Osteoblast (primary cell): ENCODE data around the gene MALT1. TPM values are rescaled to one million over a fixed set of nuclear protein-coding genes. Genes with fewer than 3 reads are reported as not detected.

ENCODE experiments used
- DNase-seq: peaks from one replicate; pipeline ENCODE4 v3.0.0; 2011; ENCODE audit warnings: low spot score, mixed read lengths; ENCODE audit not compliant: insufficient read length; ENCODE audit errors: missing footprints
- H2AFZ ChIP-seq: 2 replicates; pipeline ENCODE4 v1.6.0; 2011; ENCODE audit warnings: mild to moderate bottlenecking, low read length
- H3K27ac ChIP-seq: 2 replicates; pipeline ENCODE4 v1.5.1; 2011; ENCODE audit warnings: mild to moderate bottlenecking, low read depth, low read length, moderate library complexity
- H3K27me3 ChIP-seq: 2 replicates; pipeline ENCODE4 v1.6.0; 2012; ENCODE audit warnings: mild to moderate bottlenecking, control low read depth, inconsistent platforms, low read length, moderate library complexity; ENCODE audit not compliant: insufficient read depth
- H3K36me3 ChIP-seq: 2 replicates; pipeline ENCODE4 v1.5.1; 2011; ENCODE audit warnings: mild to moderate bottlenecking, low read length, control low read depth, moderate library complexity; ENCODE audit not compliant: insufficient read depth
- H3K4me1 ChIP-seq: 2 replicates; pipeline ENCODE4 v1.5.1; 2011; ENCODE audit warnings: mild to moderate bottlenecking, low read length, control low read depth, moderate library complexity; ENCODE audit not compliant: insufficient read depth
- H3K4me2 ChIP-seq: 2 replicates; pipeline ENCODE4 v1.6.0; 2011; ENCODE audit warnings: mild to moderate bottlenecking, low read length; ENCODE audit not compliant: insufficient read depth
- H3K4me3 ChIP-seq: fragments of 200-600 bp; sonication (generic); 3 replicates; pipeline ENCODE4 v1.5.1; 2012; ENCODE audit warnings: mild to moderate bottlenecking, low read length, inconsistent platforms; ENCODE audit not compliant: insufficient read depth
- H3K79me2 ChIP-seq: 2 replicates; pipeline ENCODE4 v1.6.0; 2012; ENCODE audit warnings: mild to moderate bottlenecking, low read length, control low read depth, inconsistent platforms; ENCODE audit not compliant: insufficient read depth
- H3K9me3 ChIP-seq: 2 replicates; pipeline ENCODE4 v1.5.1; 2011; ENCODE audit warnings: low read depth, low read length, control low read depth
- H4K20me1 ChIP-seq: 2 replicates; pipeline ENCODE4 v1.6.0; 2012; ENCODE audit warnings: mild to moderate bottlenecking, low read length, control low read depth; ENCODE audit not compliant: insufficient read depth
- total RNA-seq: library from RNA; depleted of rRNA; stranded (reverse); fragments of >200 nt; gene quantifications from 2 replicates; pipeline ENCODE4 v1.2.3, GENCODE V29; 2012
- TF ChIP-seq, protein P1 (sequence below): IDR thresholded peaks from 2 replicates; pipeline ENCODE4 v1.5.1; 2011; ENCODE audit warnings: mild to moderate bottlenecking, low read depth, low read length, moderate library complexity; ENCODE audit errors: extremely low read depth

MALT1 gene
- total RNA-seq, 1 donor: 55.7 TPM

DNA sequence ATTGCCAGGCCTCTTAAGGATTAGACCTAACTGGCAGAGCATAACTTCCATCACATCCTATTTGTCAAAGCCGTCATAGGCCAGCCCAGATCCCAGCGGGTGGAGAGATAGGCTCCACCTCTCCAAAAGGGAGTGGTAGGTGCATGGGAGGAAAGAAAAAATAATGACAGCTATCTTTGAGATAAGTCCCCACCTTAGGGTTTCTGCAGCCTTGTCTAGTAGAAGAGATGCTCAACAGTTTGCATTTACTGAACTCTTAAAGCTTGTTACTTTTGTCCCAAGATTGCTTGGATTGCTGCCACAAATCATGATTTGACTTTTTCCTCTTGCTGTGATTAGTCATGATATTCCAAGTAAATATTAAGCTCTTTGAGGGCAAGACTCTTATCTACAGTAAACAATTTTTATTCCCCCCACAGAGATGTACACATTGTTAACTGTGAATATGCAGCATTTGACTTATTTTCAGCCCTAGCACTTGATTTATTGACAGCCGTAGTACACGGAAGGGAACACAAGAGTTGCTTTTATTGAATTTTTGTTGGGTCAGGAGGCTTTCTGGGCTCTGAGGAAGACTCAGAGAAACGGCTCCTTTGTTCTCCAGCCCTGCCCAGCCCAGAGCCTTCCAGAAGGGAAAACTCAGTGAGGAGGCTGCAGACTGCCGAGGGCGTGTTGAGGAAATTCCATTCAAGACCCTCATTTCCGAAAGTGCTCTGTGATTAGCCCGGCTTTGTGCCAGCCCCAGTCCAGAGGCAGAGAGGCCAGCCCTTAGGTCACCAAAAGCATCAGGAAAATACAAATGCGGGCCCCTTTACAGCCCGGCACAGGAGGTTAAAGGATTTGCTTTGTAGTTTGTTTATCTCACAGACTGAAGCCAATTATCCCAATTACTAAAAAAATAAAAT, 118.0 kb downstream of the MALT1 start:
- Histone ChIP-seq H3K36me3 (no peaks in the 10 kb centered on the region), H2AFZ (peak overlapping the region; percentile 23), H3K4me3 (no peak overlapping the region), H3K27me3 (no peaks in the 10 kb centered on the region), H3K27ac (no peak overlapping the region), H3K4me2 (no peak overlapping the region), H4K20me1 (no peaks in the 10 kb centered on the region), H3K9me3 (no peaks in the 10 kb centered on the region), H3K79me2 (no peaks in the 10 kb centered on the region), H3K4me1 (peaks cover 22% of the 10 kb centered on the region)
- DNase-seq: peak; percentile 67
- TF ChIP-seq, protein P1, sequence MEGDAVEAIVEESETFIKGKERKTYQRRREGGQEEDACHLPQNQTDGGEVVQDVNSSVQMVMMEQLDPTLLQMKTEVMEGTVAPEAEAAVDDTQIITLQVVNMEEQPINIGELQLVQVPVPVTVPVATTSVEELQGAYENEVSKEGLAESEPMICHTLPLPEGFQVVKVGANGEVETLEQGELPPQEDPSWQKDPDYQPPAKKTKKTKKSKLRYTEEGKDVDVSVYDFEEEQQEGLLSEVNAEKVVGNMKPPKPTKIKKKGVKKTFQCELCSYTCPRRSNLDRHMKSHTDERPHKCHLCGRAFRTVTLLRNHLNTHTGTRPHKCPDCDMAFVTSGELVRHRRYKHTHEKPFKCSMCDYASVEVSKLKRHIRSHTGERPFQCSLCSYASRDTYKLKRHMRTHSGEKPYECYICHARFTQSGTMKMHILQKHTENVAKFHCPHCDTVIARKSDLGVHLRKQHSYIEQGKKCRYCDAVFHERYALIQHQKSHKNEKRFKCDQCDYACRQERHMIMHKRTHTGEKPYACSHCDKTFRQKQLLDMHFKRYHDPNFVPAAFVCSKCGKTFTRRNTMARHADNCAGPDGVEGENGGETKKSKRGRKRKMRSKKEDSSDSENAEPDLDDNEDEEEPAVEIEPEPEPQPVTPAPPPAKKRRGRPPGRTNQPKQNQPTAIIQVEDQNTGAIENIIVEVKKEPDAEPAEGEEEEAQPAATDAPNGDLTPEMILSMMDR: no peak

DNA sequence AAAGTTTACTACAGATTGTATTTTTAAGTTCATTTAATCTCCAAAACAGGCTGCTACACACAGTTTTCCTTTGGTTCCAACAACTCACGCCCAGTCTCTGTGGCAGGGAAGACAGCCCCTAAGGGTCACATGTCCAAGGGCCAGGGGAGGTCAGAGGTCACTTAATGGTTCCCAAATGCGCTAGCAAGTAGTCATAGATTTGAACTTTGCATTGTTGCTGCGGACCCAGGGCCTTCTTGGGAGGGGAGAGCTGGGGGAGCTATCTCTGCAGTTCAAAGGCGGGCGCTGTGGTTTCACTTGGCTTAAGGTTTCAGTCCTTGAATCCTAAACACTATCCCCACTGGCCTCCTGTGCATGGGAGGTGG, 118.6 kb downstream of the MALT1 start:
- H3K36me3 ChIP-seq: no peaks in the 10 kb centered on the region
- DNase-seq: no peak

DNA sequence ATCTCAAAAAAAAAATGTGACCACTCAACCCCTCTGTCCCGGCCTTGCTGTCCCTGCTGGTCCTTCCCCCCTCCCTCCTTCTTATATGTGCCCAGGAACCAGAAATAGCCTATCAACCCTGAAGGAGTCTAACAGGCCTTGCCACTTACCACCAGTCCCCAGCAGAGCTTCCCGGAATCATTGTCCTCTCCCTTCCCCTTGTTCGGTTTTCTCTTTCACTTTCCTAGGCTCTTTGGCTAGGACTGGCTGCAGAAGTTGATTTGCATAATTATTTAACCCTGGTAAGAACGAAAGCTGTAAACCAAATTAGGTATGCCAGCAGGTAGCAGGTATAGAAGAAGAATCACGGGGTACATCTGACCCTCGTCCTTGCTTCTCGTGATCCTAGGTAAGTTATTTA, 120.8 kb downstream of the MALT1 start:
- Histone ChIP-seq H3K36me3 (no peaks in the 10 kb centered on the region), H3K9me3 (no peaks in the 10 kb centered on the region), H2AFZ (no peak overlapping the region), H3K4me2 (no peak overlapping the region), H3K27me3 (no peaks in the 10 kb centered on the region), H3K27ac (no peak overlapping the region), H4K20me1 (no peaks in the 10 kb centered on the region), H3K4me3 (no peak overlapping the region), H3K79me2 (no peaks in the 10 kb centered on the region), H3K4me1 (peaks cover 9% of the 10 kb centered on the region)
- TF ChIP-seq, protein P1: no peak
- DNase-seq: no peak

More for the DNA sequence above, 118.6 kb downstream of the MALT1 start:
- Histone ChIP-seq H3K27me3 (no peaks in the 10 kb centered on the region), H3K4me1 (peaks cover 18% of the 10 kb centered on the region), H2AFZ (no peak overlapping the region), H3K9me3 (no peaks in the 10 kb centered on the region), H4K20me1 (no peaks in the 10 kb centered on the region), H3K4me3 (no peak overlapping the region), H3K79me2 (no peaks in the 10 kb centered on the region), H3K27ac (no peak overlapping the region), H3K4me2 (no peak overlapping the region)
- TF ChIP-seq, protein P1: no peak

DNA sequence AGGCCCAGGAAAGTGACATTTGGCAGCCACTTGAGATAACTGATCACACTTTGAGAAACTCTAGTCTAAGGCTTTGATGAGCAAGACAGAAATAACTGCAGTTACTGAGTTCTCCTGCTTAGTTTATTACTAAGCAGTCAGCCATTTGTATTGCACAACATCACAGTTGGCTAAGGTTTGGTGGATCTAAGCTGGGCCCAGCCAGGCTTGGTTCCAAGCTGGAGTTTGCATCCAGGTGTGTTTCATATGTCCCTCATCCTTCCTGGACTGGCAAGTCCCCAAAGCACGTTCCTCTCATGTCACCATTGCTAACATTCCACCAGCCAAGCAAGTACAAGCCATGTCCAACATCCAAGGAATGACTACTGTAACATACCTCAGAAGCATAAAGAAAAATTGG, 122.1 kb downstream of the MALT1 start:
- Histone ChIP-seq H3K4me2 (no peak overlapping the region), H3K36me3 (no peaks in the 10 kb centered on the region), H4K20me1 (no peaks in the 10 kb centered on the region), H3K79me2 (no peaks in the 10 kb centered on the region), H3K4me3 (no peak overlapping the region), H2AFZ (no peak overlapping the region), H3K9me3 (no peaks in the 10 kb centered on the region), H3K27ac (no peak overlapping the region), H3K27me3 (no peaks in the 10 kb centered on the region), H3K4me1 (peaks cover 9% of the 10 kb centered on the region)
- TF ChIP-seq, protein P1: no peak
- DNase-seq: peak; percentile 74
